ENCODE data around the gene OPA1. TPM values are rescaled to one million over a fixed set of nuclear protein-coding genes. Genes with fewer than 3 reads are reported as not detected.

The OPA1 gene
- total and polyA plus RNA-seq, 2 of the 13 experiments (the other 11 are each of a cell fraction or from before 2014, with no cell fraction given): 26.7 to 78.5 TPM

- no TSS peak for BruUV-seq (replicated peaks)
- POLR2A ChIA-PET: no interaction called here
- no peak overlapping the region for H3K4me3 ChIP-seq (replicated peaks in 1 of 3; ENCODE audit: insufficient read depth in 1 of 3, low read depth in 2 of 3, low read length in 3 of 3)
Measured at GRCh38 chr3:193681631-193682030, 88.6 kb downstream of the OPA1 start.

GRCh38 chr3:193686665-193687483 lies 93.9 kb downstream of the OPA1 start:
- H3K9ac ChIP-seq (ENCODE audit: insufficient read depth, low read depth, low read length): no peak overlapping the region
- in situ Hi-C loops (cut with HindIII; ENCODE audit: extremely low pct_ligation_motif_present, low pct_unique_long_range_greater_than_20kb): no loop called here
- FAIRE-seq: no peak
- H2AFZ ChIP-seq (ENCODE audit: low read length): no peak overlapping the region
- no peak for ATAC-seq
- H3K4me2 ChIP-seq (ENCODE audit: low read depth, low read length): no peak overlapping the region
- H3K27ac ChIP-seq (ENCODE audit: extremely low read length, insufficient read depth, low read length): no peak overlapping the region
- H3K4me1 ChIP-seq (ENCODE audit: insufficient read depth, low read length): peaks cover 5% of the 10 kb centered on the region; the same call in 1 of the 2 replicates
- ChIA-PET POLR2A (interaction anchor here (0.7 kb wide), 1 partner anchor 58 kb away, joined by 3 read pairs; no protein-coding TSS in a partner anchor), CTCF (ENCODE audit: low intra/inter-chr PET ratio, low total read pairs) (no interaction called here)
- no TSS peak for BruUV-seq (replicated peaks)
- no peaks in the 10 kb centered on the region for H3K79me2 ChIP-seq (ENCODE audit: insufficient read depth, low read length)
- 91% methylated on average over 4 of the region's 4 CpGs for WGBS (ENCODE audit: low lambda C conversion rate)
- H3K27me3 ChIP-seq (ENCODE audit: control insufficient read depth in 1 of 2, insufficient read depth in 2 of 2, low read length in 2 of 2): no peaks in the 10 kb centered on the region
- no peak overlapping the region for H3K4me3 ChIP-seq (replicated peaks in 1 of 3; ENCODE audit: insufficient read depth in 1 of 3, low read depth in 2 of 3, low read length in 3 of 3)
- TF ChIP-seq ARID4A (CRISPR knock-in tag; IDR thresholded peaks at IDR 0.05; ENCODE audit: borderline replicate concordance) (no peak), SMARCE1 (IDR thresholded peaks at IDR 0.05; ENCODE audit: borderline replicate concordance) (no peak), ZNF777 (CRISPR knock-in tag; IDR thresholded peaks at IDR 0.05) (no peak), ZNF143 (CRISPR knock-in tag; IDR thresholded peaks at IDR 0.05) (no peak), ARNTL (CRISPR knock-in tag; IDR thresholded peaks at IDR 0.05) (no peak)
- TF ChIP-seq, protein P1, sequence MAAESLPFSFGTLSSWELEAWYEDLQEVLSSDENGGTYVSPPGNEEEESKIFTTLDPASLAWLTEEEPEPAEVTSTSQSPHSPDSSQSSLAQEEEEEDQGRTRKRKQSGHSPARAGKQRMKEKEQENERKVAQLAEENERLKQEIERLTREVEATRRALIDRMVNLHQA (CRISPR knock-in tag; IDR thresholded peaks at IDR 0.05): no peak
- TF ChIP-seq, protein P2, sequence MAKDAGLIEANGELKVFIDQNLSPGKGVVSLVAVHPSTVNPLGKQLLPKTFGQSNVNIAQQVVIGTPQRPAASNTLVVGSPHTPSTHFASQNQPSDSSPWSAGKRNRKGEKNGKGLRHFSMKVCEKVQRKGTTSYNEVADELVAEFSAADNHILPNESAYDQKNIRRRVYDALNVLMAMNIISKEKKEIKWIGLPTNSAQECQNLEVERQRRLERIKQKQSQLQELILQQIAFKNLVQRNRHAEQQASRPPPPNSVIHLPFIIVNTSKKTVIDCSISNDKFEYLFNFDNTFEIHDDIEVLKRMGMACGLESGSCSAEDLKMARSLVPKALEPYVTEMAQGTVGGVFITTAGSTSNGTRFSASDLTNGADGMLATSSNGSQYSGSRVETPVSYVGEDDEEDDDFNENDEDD (CRISPR knock-in tag; IDR thresholded peaks at IDR 0.05; ENCODE audit: borderline replicate concordance): no peak
- H4K20me1 ChIP-seq (ENCODE audit: insufficient read depth, low read length): no peaks in the 10 kb centered on the region
- H3K9me3 ChIP-seq (ENCODE audit: low read length): no peaks in the 10 kb centered on the region
- intact Hi-C loops (cut with micrococcal nuclease; ENCODE audit: unreplicated experiment): no loop called here
- no peak for DNase-seq (ENCODE audit: low spot score)
- H3K36me3 ChIP-seq (replicated peaks in 1 of 2; ENCODE audit: control insufficient read depth in 1 of 2, insufficient read depth in 2 of 2, low read length in 2 of 2): peaks cover 2 to 4% of the 10 kb centered on the region in 2 experiments; a peak in 2 of 5 replicates

More at GRCh38 chr3:193681631-193682030, 88.6 kb downstream of the OPA1 start:
- no peaks in the 10 kb centered on the region for H3K27me3 ChIP-seq (ENCODE audit: control insufficient read depth in 1 of 2, insufficient read depth in 2 of 2, low read length in 2 of 2)
- TF ChIP-seq ZNF20 (CRISPR knock-in tag; IDR thresholded peaks at IDR 0.05) (no peak), ZNF468 (CRISPR knock-in tag; IDR thresholded peaks at IDR 0.05) (no peak)
- no peak for ATAC-seq
- H3K79me2 ChIP-seq (ENCODE audit: insufficient read depth, low read length): no peaks in the 10 kb centered on the region
- no peak for DNase-seq (ENCODE audit: low spot score)
- H3K9ac ChIP-seq (ENCODE audit: insufficient read depth, low read depth, low read length): no peak overlapping the region
- CTCF ChIA-PET (ENCODE audit: low intra/inter-chr PET ratio, low total read pairs): no interaction called here
- 97% methylated on average over 1 of the region's 1 CpG for WGBS (ENCODE audit: low lambda C conversion rate)
- H3K36me3 ChIP-seq (replicated peaks in 1 of 2; ENCODE audit: control insufficient read depth in 1 of 2, insufficient read depth in 2 of 2, low read length in 2 of 2): 0 out of 5 replicates have a peak, but pooled peaks cover 0 to 6% of the 10 kb centered on the region in 2 experiments
- H3K4me2 ChIP-seq (ENCODE audit: low read depth, low read length): no peak overlapping the region
- FAIRE-seq: no peak
- in situ Hi-C loops (cut with HindIII; ENCODE audit: extremely low pct_ligation_motif_present, low pct_unique_long_range_greater_than_20kb) (no loop called here), intact Hi-C loops (cut with micrococcal nuclease; ENCODE audit: unreplicated experiment) (no loop called here)
- no peak overlapping the region for H3K27ac ChIP-seq (ENCODE audit: extremely low read length, insufficient read depth, low read length)
- no peaks in the 10 kb centered on the region; the same call in 1 of the 2 replicates for H3K4me1 ChIP-seq (ENCODE audit: insufficient read depth, low read length)
- no peaks in the 10 kb centered on the region for H4K20me1 ChIP-seq (ENCODE audit: insufficient read depth, low read length)
- H2AFZ ChIP-seq (ENCODE audit: low read length): no peak overlapping the region
- no peaks in the 10 kb centered on the region for H3K9me3 ChIP-seq (ENCODE audit: low read length)
